Chondrocyte (in vitro differentiated cells): ENCODE measurements around the gene ICA1. TPM values are rescaled to one million over a fixed set of nuclear protein-coding genes. Genes with fewer than 3 reads are reported as not detected.

ENCODE experiments used
- DNase-seq: peaks from one replicate; pipeline ENCODE4 v3.0.0; 2021; ENCODE audit warnings: mixed read lengths, low spot score
- H3K27ac Mint-ChIP-seq: one replicate; pipeline ENCODE4 v1.8.0; 2021; ENCODE audit warnings: mild to moderate bottlenecking, moderate library complexity, mixed read lengths; ENCODE audit not compliant: unreplicated experiment
- H3K27me3 Mint-ChIP-seq: 2 replicates; pipeline ENCODE4 v1.8.0; 2021; ENCODE audit warnings: low read depth, mixed read lengths
- H3K36me3 Mint-ChIP-seq: 2 replicates; pipeline ENCODE4 v1.8.0; 2021; ENCODE audit warnings: low read depth, mixed read lengths
- H3K4me1 Mint-ChIP-seq: 2 replicates; pipeline ENCODE4 v1.8.0; 2021; ENCODE audit warnings: low read depth, mild to moderate bottlenecking, mixed read lengths
- H3K4me3 Mint-ChIP-seq: one replicate; pipeline ENCODE4 v1.8.0; 2021; ENCODE audit warnings: mild to moderate bottlenecking, moderate library complexity, mixed read lengths; ENCODE audit not compliant: unreplicated experiment
- H3K9me3 Mint-ChIP-seq: 2 replicates; pipeline ENCODE4 v1.8.0; 2021; ENCODE audit warnings: low read depth, mixed read lengths
- CTCF ChIP-seq: fragments of 200-600 bp; sonication (generic); IDR thresholded peaks from 2 replicates; pipeline ENCODE4 v1.5.0; 2021; ENCODE audit warnings: antibody characterized with exemption, mild to moderate bottlenecking, moderate library complexity
- total RNA-seq: library from RNA; stranded (reverse); gene quantifications from 3 replicates; pipeline ENCODE4 v1.2.1, GENCODE V29; 2021

ICA1 gene
- total RNA-seq, 1 donor from 2014 or later = 5.0 TPM

GRCh38 chr7:8175929-8176369 lies 86.0 kb downstream of the ICA1 start:
- DNase-seq = no peak
- Mint-ChIP-seq H3K4me1 (peaks cover 16% of the 10 kb centered on the region), H3K36me3 (no peaks in the 10 kb centered on the region), H3K4me3 (no peak overlapping the region), H3K9me3 (no peaks in the 10 kb centered on the region), H3K27ac (no peak overlapping the region), H3K27me3 (no peaks in the 10 kb centered on the region)
- TF ChIP-seq CTCF = no peak

GRCh38 chr7:8172372-8173354 lies 89.3 kb downstream of the ICA1 start:
- DNase-seq = no peak
- Mint-ChIP-seq H3K27ac (no peak overlapping the region), H3K27me3 (no peaks in the 10 kb centered on the region), H3K4me3 (no peak overlapping the region), H3K4me1 (peaks cover 5% of the 10 kb centered on the region), H3K9me3 (no peaks in the 10 kb centered on the region), H3K36me3 (no peaks in the 10 kb centered on the region)
- no peak for TF ChIP-seq CTCF

GRCh38 chr7:8169171-8169570 lies 92.8 kb downstream of the ICA1 start:
- no peak overlapping the region for H3K4me3 Mint-ChIP-seq
- H3K4me1 Mint-ChIP-seq = peaks cover 5% of the 10 kb centered on the region
- DNase-seq = no peak
- no peak for TF ChIP-seq CTCF
- no peaks in the 10 kb centered on the region for H3K36me3 Mint-ChIP-seq
- H3K27me3 Mint-ChIP-seq = no peaks in the 10 kb centered on the region
- no peaks in the 10 kb centered on the region for H3K9me3 Mint-ChIP-seq
- no peak overlapping the region for H3K27ac Mint-ChIP-seq

- Mint-ChIP-seq H3K4me1 (peaks cover 5% of the 10 kb centered on the region), H3K27me3 (no peaks in the 10 kb centered on the region), H3K27ac (no peak overlapping the region), H3K9me3 (no peaks in the 10 kb centered on the region), H3K4me3 (no peak overlapping the region), H3K36me3 (no peaks in the 10 kb centered on the region)
- TF ChIP-seq CTCF = no peak
- no peak for DNase-seq
These were observed 93.6 kb downstream of the ICA1 start for GRCh38 chr7:8168336-8168735.

- Mint-ChIP-seq H3K36me3 (no peaks in the 10 kb centered on the region), H3K4me3 (no peak overlapping the region), H3K9me3 (no peaks in the 10 kb centered on the region), H3K27me3 (no peaks in the 10 kb centered on the region), H3K4me1 (peaks cover 7% of the 10 kb centered on the region), H3K27ac (no peak overlapping the region)
- no peak for DNase-seq
- no peak for TF ChIP-seq CTCF
These were observed 96.8 kb downstream of the ICA1 start for GRCh38 chr7:8165150-8165549.
